ENCODE measurements around the gene ZNF324B. TPM values are rescaled to one million over a fixed set of nuclear protein-coding genes. Genes with fewer than 3 reads are reported as not detected.
A peak's percentile ranks its signal among the peaks of the same experiment; 100 is the strongest.

ZNF324B gene
- total RNA-seq, 4 donors from 2014 or later = 3.8 to 7.6 (median 7.0) TPM

GRCh38 chr19:58471736-58472135, 20.3 kb downstream of the ZNF324B start:
- Histone ChIP-seq H3K4me1 (peaks cover 16 to 23% of the 10 kb centered on the region in 2 donors), H3K4me3 (no peak overlapping the region), H3K27ac (no peak overlapping the region), H3K27me3 (no peaks in the 10 kb centered on the region), H3K36me3 (peaks cover 0 to 30% of the 10 kb centered on the region in 2 donors), H3K9me3 (no peaks in the 10 kb centered on the region)
- ATAC-seq (no peak), DNase-seq (no peak)
- in situ Hi-C loops (cut with MboI; ENCODE audit: low sequenced_read_pairs in 4 of 4) = no loop called here
- TF ChIP-seq POLR2A (IDR thresholded peaks at IDR 0.05) (no peak), CTCF (IDR thresholded peaks at IDR 0.05 in 4 of 5, conservative IDR thresholded peaks at IDR 0.05 in 1 of 5) (no peak)
- intact Hi-C loops (cut with DNase I; ENCODE audit: low total_unique reads) = no loop called here

DNA sequence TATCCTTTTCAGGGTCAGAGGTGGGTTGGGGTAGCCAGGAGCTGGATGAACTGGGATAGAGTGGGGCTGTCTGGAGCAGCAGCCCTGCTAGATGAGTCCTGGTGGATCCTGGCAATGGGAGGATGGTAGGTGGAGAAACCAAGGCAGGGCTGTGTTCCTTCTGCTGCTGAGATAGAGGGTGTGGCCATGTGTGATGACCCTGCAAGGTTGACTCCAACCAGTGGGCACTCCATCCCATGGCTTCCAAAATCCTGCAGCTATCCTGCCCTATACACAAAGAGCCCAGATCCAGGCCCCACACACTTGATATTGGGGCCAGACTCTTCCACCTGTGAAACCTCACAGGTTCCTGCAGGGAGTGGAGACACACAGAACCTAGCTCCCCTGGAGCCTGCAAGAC, 22.4 kb downstream of the ZNF324B start:
- no peak for TF ChIP-seq POLR2A (IDR thresholded peaks at IDR 0.05)
- TF ChIP-seq CTCF (IDR thresholded peaks at IDR 0.05 in 4 of 5, conservative IDR thresholded peaks at IDR 0.05 in 1 of 5) = no peak
- Histone ChIP-seq H3K27ac (no peak overlapping the region), H3K27me3 (no peaks in the 10 kb centered on the region), H3K4me3 (no peak overlapping the region), H3K36me3 (peaks cover 0 to 30% of the 10 kb centered on the region in 2 donors), H3K9me3 (no peaks in the 10 kb centered on the region), H3K4me1 (peaks cover 15 to 22% of the 10 kb centered on the region in 2 donors)
- no peak for DNase-seq
- in situ Hi-C loops (cut with MboI; ENCODE audit: low sequenced_read_pairs in 4 of 4) = no loop called here
- ATAC-seq = no peak
- intact Hi-C loops (cut with DNase I; ENCODE audit: low total_unique reads) = no loop called here

GRCh38 chr19:58474291-58474996, 23.0 kb downstream of the ZNF324B start:
- Histone ChIP-seq H3K4me1 (peaks cover 15 to 22% of the 10 kb centered on the region in 2 donors), H3K36me3 (peaks cover 0 to 29% of the 10 kb centered on the region in 2 donors), H3K27me3 (no peaks in the 10 kb centered on the region), H3K27ac (peak overlapping the region in 1 of 4 donors; percentile 89), H3K4me3 (no peak overlapping the region), H3K9me3 (no peaks in the 10 kb centered on the region)
- TF ChIP-seq POLR2A (IDR thresholded peaks at IDR 0.05) = no peak
- no peak for TF ChIP-seq CTCF (IDR thresholded peaks at IDR 0.05 in 4 of 5, conservative IDR thresholded peaks at IDR 0.05 in 1 of 5)
- in situ Hi-C loops (cut with MboI; ENCODE audit: low sequenced_read_pairs in 4 of 4) = no loop called here
- DNase-seq (no peak), ATAC-seq (no peak)
- intact Hi-C loops (cut with DNase I; ENCODE audit: low total_unique reads) = no loop called here

DNA sequence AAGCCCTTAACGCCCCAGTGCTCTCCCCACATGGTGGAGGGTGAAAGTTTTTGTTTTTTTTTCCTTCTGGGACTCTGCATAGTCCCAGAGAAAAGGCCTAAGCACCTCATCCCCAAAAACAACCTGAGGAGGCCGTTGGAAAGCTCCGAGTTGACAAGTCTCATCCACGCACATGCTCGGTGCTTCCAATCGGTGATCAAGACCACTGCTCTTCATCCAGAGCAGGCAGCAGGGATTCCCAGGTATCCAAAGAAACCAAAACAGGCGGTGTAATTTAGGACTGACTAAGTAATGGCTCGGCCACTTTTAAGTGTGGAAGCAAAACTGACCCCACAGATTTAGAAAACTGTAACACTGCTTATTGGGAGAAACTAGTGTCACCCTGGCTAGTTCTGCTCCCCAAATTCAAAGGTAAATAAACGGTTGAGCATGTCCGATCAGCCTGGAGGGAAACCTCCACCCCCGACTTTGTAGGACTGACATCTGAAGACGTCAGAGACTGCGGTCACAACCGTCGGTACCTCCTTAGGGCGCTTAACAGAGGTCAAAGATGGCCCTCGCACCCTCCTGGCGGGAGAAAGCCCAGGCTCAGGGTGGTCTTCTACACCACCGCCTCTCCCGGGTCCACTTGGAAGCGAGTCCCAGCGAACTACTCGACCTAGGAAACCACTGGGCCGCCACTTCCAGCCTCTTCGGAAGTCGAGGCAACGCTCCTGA, 23.7 kb downstream of the ZNF324B start:
- ATAC-seq = no peak

More for the DNA sequence above, 23.7 kb downstream of the ZNF324B start:
- Histone ChIP-seq H3K4me1 (peaks cover 15 to 22% of the 10 kb centered on the region in 2 donors), H3K27me3 (no peaks in the 10 kb centered on the region), H3K9me3 (no peaks in the 10 kb centered on the region), H3K27ac (peak overlapping the region; percentile 82 to 95 (median 86)), H3K4me3 (peak overlapping the region; percentile 76 to 83 (median 78)), H3K36me3 (peaks cover 0 to 25% of the 10 kb centered on the region in 2 donors)
- DNase-seq = no peak
- in situ Hi-C loops (cut with MboI; ENCODE audit: low sequenced_read_pairs in 4 of 4) (no loop called here), intact Hi-C loops (cut with DNase I; ENCODE audit: low total_unique reads) (loop anchor here (1.0 kb wide), 2 partner anchors 8 to 170 kb away; partner anchors contain the start of genes ERVK3-1 and ZNF324)
- no peak for TF ChIP-seq CTCF (IDR thresholded peaks at IDR 0.05 in 4 of 5, conservative IDR thresholded peaks at IDR 0.05 in 1 of 5)
- TF ChIP-seq POLR2A (IDR thresholded peaks at IDR 0.05) = no peak

Measured in gastrocnemius medialis (tissue), 4 donors.